Measurements from ENCODE around the gene SLC16A8.

DNA sequence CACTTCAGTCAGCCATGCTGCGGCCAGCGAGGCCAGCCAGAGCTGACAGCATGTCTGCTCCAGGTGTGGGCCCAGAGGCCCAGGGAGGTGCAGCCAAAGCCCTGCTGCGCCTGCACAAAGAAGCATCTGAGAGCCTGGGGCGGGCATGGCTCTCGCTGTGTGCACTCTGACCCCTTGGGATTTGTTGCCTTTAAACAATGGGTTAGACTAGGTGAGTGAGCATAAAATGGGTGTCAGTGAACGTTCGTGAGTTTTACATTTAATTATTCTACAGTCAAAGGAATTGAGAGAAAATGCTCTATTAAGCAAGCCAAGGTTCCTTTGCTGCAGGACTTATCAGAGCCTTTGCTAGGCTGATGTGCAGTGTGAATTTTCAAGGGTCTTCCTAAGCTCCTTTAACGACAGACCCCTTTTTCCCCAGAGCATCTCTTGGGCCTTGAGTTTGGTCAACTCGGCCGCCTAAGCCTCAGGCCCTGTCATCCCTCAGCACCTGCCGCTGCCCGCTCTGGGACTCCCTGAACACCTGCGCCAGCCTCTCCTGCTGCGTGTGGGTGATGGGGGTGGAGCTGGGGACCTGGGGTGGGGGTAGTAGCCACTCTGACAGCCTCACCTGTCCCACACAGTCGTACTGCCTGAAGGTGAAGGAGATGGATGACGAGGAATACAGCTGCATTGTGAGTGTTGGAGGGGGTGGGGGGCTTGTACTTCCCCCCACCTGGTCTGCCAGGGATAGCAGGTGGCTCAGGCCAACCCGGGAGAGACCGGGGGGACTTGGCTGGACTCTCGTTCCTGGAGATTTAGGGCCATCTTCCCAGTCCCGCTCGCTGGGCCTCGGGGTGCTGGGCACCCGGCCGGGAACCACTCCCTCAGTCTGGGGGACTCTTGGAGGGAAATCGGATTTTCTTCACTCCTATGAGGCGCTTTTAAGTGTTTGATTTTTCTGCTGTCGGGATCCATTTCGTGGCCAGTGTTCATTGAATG is 10.5 kb downstream of the SLC16A8 start:
- TF ChIP-seq CTCF (IDR thresholded peaks at IDR 0.05) (no peak), EZH2 (IDR thresholded peaks at IDR 0.05; ENCODE audit: borderline replicate concordance, insufficient read depth, low read depth, low read length, poor library complexity, severe bottlenecking) (no peak)
